Retinal pigment epithelial cell (primary cell): ENCODE results near the gene KCTD10.

Experiments used
- DNase-seq: peaks from one replicate; pipeline ENCODE4 v3.0.0-alpha.2; 2010; ENCODE audit warnings: low read depth
- H3K4me3 ChIP-seq: 2 replicates; pipeline ENCODE4 v1.5.1; 2011; ENCODE audit warnings: mild to moderate bottlenecking, low read length, control low read depth, moderate library complexity
- CTCF ChIP-seq: conservative IDR thresholded peaks from 2 replicates; pipeline ENCODE4 v1.5.1; 2011; ENCODE audit warnings: low read depth, low read length, control low read depth, inconsistent platforms

Gene KCTD10

GRCh38 chr12:109464642-109465351 is 12.3 kb downstream of the KCTD10 start:
- DNase-seq, result no peak
- no peak overlapping the region for H3K4me3 ChIP-seq
- no peak for TF ChIP-seq CTCF

GRCh38 chr12:109463756-109464155 is 13.3 kb downstream of the KCTD10 start:
- no peak for DNase-seq

GRCh38 chr12:109462868-109463692 is 14.0 kb downstream of the KCTD10 start:
- peak; percentile 54 for DNase-seq
- TF ChIP-seq CTCF, result no peak
- no peak overlapping the region for H3K4me3 ChIP-seq

More at GRCh38 chr12:109463756-109464155, 13.3 kb downstream of the KCTD10 start:
- H3K4me3 ChIP-seq, result no peak overlapping the region
- no peak for TF ChIP-seq CTCF

GRCh38 chr12:109461846-109462756 is 15.0 kb downstream of the KCTD10 start:
- no peak for TF ChIP-seq CTCF
- no peak overlapping the region for H3K4me3 ChIP-seq
- peak; percentile 22 for DNase-seq

GRCh38 chr12:109461049-109461845 is 15.9 kb downstream of the KCTD10 start:
- no peak for DNase-seq
- no peak for TF ChIP-seq CTCF

GRCh38 chr12:109460538-109460937 is 16.6 kb downstream of the KCTD10 start:
- DNase-seq, result no peak
- no peak overlapping the region for H3K4me3 ChIP-seq
- TF ChIP-seq CTCF, result no peak

More at GRCh38 chr12:109461049-109461845, 15.9 kb downstream of the KCTD10 start:
- H3K4me3 ChIP-seq, result no peak overlapping the region
